ENCODE data around the gene SLC22A23.

The SLC22A23 gene

GRCh38 chr6:3290149-3290930 lies 166.5 kb downstream of the SLC22A23 start:
- in situ Hi-C loops (cut with HindIII; ENCODE audit: low pct_ligation_motif_present, low pct_unique_long_range_greater_than_20kb, low sequenced_read_pairs): no loop called here
- no peak for DNase-seq

GRCh38 chr6:3289664-3290055 lies 167.2 kb downstream of the SLC22A23 start:
- no peak for DNase-seq
- in situ Hi-C loops (cut with HindIII; ENCODE audit: low pct_ligation_motif_present, low pct_unique_long_range_greater_than_20kb, low sequenced_read_pairs): no loop called here

GRCh38 chr6:3288711-3289663 lies 167.9 kb downstream of the SLC22A23 start:
- DNase-seq: no peak
- in situ Hi-C loops (cut with HindIII; ENCODE audit: low pct_ligation_motif_present, low pct_unique_long_range_greater_than_20kb, low sequenced_read_pairs): no loop called here

GRCh38 chr6:3287976-3288707 lies 168.7 kb downstream of the SLC22A23 start:
- in situ Hi-C loops (cut with HindIII; ENCODE audit: low pct_ligation_motif_present, low pct_unique_long_range_greater_than_20kb, low sequenced_read_pairs): no loop called here
- no peak for DNase-seq

- in situ Hi-C loops (cut with HindIII; ENCODE audit: low pct_ligation_motif_present, low pct_unique_long_range_greater_than_20kb, low sequenced_read_pairs): no loop called here
- no peak for DNase-seq
These were observed 169.5 kb downstream of the SLC22A23 start for GRCh38 chr6:3287308-3287707.

- in situ Hi-C loops (cut with HindIII; ENCODE audit: low pct_ligation_motif_present, low pct_unique_long_range_greater_than_20kb, low sequenced_read_pairs): no loop called here
- no peak for DNase-seq
These were observed 170.1 kb downstream of the SLC22A23 start for GRCh38 chr6:3286641-3287171.

GRCh38 chr6:3285732-3286131 lies 171.1 kb downstream of the SLC22A23 start:
- in situ Hi-C loops (cut with HindIII; ENCODE audit: low pct_ligation_motif_present, low pct_unique_long_range_greater_than_20kb, low sequenced_read_pairs): no loop called here
- DNase-seq: no peak

GRCh38 chr6:3285049-3285639 lies 171.7 kb downstream of the SLC22A23 start:
- DNase-seq: no peak
- in situ Hi-C loops (cut with HindIII; ENCODE audit: low pct_ligation_motif_present, low pct_unique_long_range_greater_than_20kb, low sequenced_read_pairs): no loop called here

- in situ Hi-C loops (cut with HindIII; ENCODE audit: low pct_ligation_motif_present, low pct_unique_long_range_greater_than_20kb, low sequenced_read_pairs): no loop called here
- no peak for DNase-seq
These were observed 172.4 kb downstream of the SLC22A23 start for GRCh38 chr6:3284436-3284876.

GRCh38 chr6:3283641-3284435 lies 173.0 kb downstream of the SLC22A23 start:
- in situ Hi-C loops (cut with HindIII; ENCODE audit: low pct_ligation_motif_present, low pct_unique_long_range_greater_than_20kb, low sequenced_read_pairs): no loop called here

GRCh38 chr6:3283241-3283640 lies 173.6 kb downstream of the SLC22A23 start:
- in situ Hi-C loops (cut with HindIII; ENCODE audit: low pct_ligation_motif_present, low pct_unique_long_range_greater_than_20kb, low sequenced_read_pairs): no loop called here
- no peak for DNase-seq

More at GRCh38 chr6:3283641-3284435, 173.0 kb downstream of the SLC22A23 start:
- no peak for DNase-seq

GRCh38 chr6:3282476-3283236 lies 174.2 kb downstream of the SLC22A23 start:
- no peak for DNase-seq
- in situ Hi-C loops (cut with HindIII; ENCODE audit: low pct_ligation_motif_present, low pct_unique_long_range_greater_than_20kb, low sequenced_read_pairs): no loop called here

- in situ Hi-C loops (cut with HindIII; ENCODE audit: low pct_ligation_motif_present, low pct_unique_long_range_greater_than_20kb, low sequenced_read_pairs): no loop called here
- peak; percentile 20 for DNase-seq
These were observed 175.0 kb downstream of the SLC22A23 start for GRCh38 chr6:3281631-3282475.

GRCh38 chr6:3280866-3281465 lies 175.9 kb downstream of the SLC22A23 start:
- no peak for DNase-seq

GRCh38 chr6:3280091-3280490 lies 176.8 kb downstream of the SLC22A23 start:
- in situ Hi-C loops (cut with HindIII; ENCODE audit: low pct_ligation_motif_present, low pct_unique_long_range_greater_than_20kb, low sequenced_read_pairs): no loop called here
- no peak for DNase-seq

More at GRCh38 chr6:3280866-3281465, 175.9 kb downstream of the SLC22A23 start:
- in situ Hi-C loops (cut with HindIII; ENCODE audit: low pct_ligation_motif_present, low pct_unique_long_range_greater_than_20kb, low sequenced_read_pairs): no loop called here

GRCh38 chr6:3278691-3279090 lies 178.2 kb downstream of the SLC22A23 start:
- no peak for DNase-seq
- in situ Hi-C loops (cut with HindIII; ENCODE audit: low pct_ligation_motif_present, low pct_unique_long_range_greater_than_20kb, low sequenced_read_pairs): no loop called here

Measured in ACHN (cell line).